ENCODE results near the gene ARID1A.
A peak's percentile ranks its signal among the peaks of the same experiment; 100 is the strongest.

ARID1A gene

DNA sequence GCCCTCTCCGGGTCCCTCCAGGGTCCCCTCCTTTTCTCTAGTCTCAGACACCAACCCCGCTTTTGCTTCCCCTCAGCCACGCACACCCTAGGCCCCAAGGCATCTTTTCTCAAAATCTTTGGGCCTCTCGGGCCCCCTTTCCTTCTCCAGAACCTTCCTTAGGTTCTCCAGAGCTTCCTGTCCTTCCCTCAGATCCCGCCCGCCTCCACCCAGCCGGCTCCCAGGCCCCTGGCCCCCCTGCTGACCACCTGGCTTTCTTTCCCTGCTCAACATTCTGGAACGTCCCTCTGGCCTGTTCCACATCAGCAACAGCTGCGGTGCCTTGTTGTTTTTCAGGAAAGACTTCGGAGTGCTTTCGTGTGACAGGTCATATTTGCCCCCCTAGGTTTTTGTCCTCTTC lies 131.8 kb downstream of the ARID1A start:
- peaks cover 67% of the 10 kb centered on the region for H3K4me1 Mint-ChIP-seq
- H3K27ac Mint-ChIP-seq = peak overlapping the region; percentile 97 to 98
- no peaks in the 10 kb centered on the region for H3K9me3 Mint-ChIP-seq
- H3K4me3 Mint-ChIP-seq = peak overlapping the region; percentile 91 to 95
- H3K27me3 Mint-ChIP-seq = no peaks in the 10 kb centered on the region
- no peak for ATAC-seq
- DNase-seq = no peak

DNA sequence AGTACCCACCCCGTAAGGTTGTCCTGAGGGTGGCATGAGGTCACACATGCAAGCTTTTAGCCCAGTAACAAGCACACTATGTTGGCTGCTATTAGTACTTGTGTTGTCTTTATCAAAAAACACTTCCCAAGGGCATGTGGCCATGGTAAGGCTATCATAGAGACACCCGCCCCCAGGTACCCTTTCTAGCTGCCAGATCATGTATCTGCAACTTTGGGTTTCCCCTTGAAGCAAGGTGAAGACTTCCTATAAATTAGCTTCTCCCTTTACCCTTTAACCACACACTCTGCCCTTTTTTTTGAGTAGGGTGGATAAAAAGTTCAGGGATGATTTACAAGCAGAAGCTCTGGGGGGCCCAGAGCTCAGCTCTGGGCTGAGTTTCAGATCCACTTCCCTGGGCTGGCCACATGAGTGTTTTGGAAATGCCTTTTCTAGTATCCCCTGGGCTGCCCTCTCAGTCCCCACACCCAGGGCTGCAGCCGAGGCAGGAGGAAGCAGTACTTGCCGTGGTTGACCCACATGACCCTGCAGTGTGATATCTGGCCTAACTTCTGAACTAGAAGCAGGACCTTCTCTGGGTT lies 132.7 kb downstream of the ARID1A start:
- peak in 1 of 2 donors; percentile 29 for DNase-seq
- H3K4me1 Mint-ChIP-seq = peaks cover 75% of the 10 kb centered on the region
- H3K27ac Mint-ChIP-seq = peak overlapping the region; percentile 74 to 83
- ATAC-seq = peak; percentile 29
- H3K9me3 Mint-ChIP-seq = no peaks in the 10 kb centered on the region
- peak overlapping the region; percentile 91 to 95 for H3K4me3 Mint-ChIP-seq
- no peaks in the 10 kb centered on the region for H3K27me3 Mint-ChIP-seq

DNA sequence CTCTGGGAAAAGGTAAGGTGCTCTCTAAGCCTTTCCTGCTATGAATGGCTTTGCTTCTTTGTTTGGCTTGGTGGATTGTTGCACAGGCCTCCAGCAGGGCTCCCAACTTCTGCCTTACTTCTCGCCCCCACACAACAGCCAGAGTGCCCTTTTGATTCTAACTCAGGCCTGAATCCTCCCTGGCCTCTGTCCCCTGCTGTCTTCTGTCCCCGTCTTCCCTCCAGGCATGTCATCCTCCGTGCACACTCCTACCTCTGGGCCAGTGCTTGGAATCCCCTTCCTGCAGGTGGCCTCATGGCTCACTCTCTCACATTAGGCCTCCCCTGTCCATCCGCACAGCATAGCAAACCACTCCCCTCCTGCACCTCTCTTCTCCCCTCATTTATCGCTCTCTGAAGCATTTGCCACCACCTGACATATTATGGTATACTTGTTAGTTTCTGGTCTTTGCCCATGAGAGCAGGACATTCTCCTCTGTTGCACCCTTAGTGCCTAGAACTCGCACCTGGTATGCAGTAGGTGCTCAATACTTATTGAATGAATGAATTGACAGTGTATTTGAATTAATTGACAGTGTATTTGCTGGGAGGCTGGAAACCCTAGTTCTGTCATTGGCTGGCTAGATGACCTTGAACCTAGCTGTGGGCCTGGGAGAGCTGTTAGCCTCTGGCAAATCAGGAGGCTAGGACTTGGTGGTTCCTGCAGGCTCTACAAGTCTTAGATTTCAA lies 133.5 kb downstream of the ARID1A start:
- no peaks in the 10 kb centered on the region for H3K27me3 Mint-ChIP-seq
- H3K9me3 Mint-ChIP-seq = no peaks in the 10 kb centered on the region
- DNase-seq (no peak), ATAC-seq (no peak)
- H3K27ac Mint-ChIP-seq = peak overlapping the region in 1 of 2 donors; percentile 83
- H3K4me3 Mint-ChIP-seq = peak overlapping the region; percentile 91 to 95
- H3K4me1 Mint-ChIP-seq = peaks cover 84% of the 10 kb centered on the region

- Mint-ChIP-seq H3K4me1 (peaks cover 78% of the 10 kb centered on the region), H3K27me3 (no peaks in the 10 kb centered on the region), H3K27ac (peak overlapping the region in 1 of 2 donors; percentile 87), H3K9me3 (no peaks in the 10 kb centered on the region), H3K4me3 (peak overlapping the region in 1 of 2 donors; percentile 38)
- DNase-seq = no peak
- no peak for ATAC-seq
These were observed 135.2 kb downstream of the ARID1A start for GRCh38 chr1:26831059-26831458.

All from stimulated activated naive CD8-positive, alpha-beta T cell treated with anti-CD3 and anti-CD28 coated beads, Interleukin-15, amount 100 ng/mL, for 72 hours (primary cell).